Suprapubic skin (tissue), 4 donors: Measurements from ENCODE around the gene PCDHB11.
"Not testable (repeated sequence)": the region's sequence is repeated elsewhere in the genome, so short reads cannot be mapped to it uniquely, and the experiment has no call there.

Experiments used
- EP300 ChIP-seq: sonication (generic); formaldehyde crosslinking; IDR thresholded peaks from one replicate; pipeline ENCODE4 v1.6.1; 2017; ENCODE audit warnings: antibody characterized with exemption
- POLR2A ChIP-seq, 2 donors: fragments of 450-650 bp; IDR thresholded peaks; one replicate each; pipeline ENCODE4 v1.6.1; 2017; ENCODE audit warnings: antibody characterized with exemption in 2 of 2, mild to moderate bottlenecking in 2 of 2, moderate library complexity in 2 of 2
- POLR2AphosphoS5 ChIP-seq, 3 donors: sonication (generic); formaldehyde crosslinking; IDR thresholded peaks; one replicate each; pipeline ENCODE4 v1.6.1; 2017; ENCODE audit warnings: antibody characterized with exemption in 3 of 3
- TF ChIP-seq, protein P1 (sequence below), 2 donors: fragments of 200-600 bp in 1 of 2; fragments of 450-650 bp in 1 of 2; sonication (generic) in 1 of 2; IDR thresholded peaks; one replicate each; pipeline ENCODE4 v1.5.1; 2016 to 2019; ENCODE audit warnings: antibody characterized with exemption in 2 of 2, mild to moderate bottlenecking in 1 of 2, moderate library complexity in 1 of 2

- TF ChIP-seq, protein P1, sequence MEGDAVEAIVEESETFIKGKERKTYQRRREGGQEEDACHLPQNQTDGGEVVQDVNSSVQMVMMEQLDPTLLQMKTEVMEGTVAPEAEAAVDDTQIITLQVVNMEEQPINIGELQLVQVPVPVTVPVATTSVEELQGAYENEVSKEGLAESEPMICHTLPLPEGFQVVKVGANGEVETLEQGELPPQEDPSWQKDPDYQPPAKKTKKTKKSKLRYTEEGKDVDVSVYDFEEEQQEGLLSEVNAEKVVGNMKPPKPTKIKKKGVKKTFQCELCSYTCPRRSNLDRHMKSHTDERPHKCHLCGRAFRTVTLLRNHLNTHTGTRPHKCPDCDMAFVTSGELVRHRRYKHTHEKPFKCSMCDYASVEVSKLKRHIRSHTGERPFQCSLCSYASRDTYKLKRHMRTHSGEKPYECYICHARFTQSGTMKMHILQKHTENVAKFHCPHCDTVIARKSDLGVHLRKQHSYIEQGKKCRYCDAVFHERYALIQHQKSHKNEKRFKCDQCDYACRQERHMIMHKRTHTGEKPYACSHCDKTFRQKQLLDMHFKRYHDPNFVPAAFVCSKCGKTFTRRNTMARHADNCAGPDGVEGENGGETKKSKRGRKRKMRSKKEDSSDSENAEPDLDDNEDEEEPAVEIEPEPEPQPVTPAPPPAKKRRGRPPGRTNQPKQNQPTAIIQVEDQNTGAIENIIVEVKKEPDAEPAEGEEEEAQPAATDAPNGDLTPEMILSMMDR (IDR thresholded peaks at IDR 0.05) = not testable (repeated sequence)
- not testable (repeated sequence) for TF ChIP-seq POLR2AphosphoS5 (IDR thresholded peaks at IDR 0.05); POLR2A (IDR thresholded peaks at IDR 0.05); EP300
Observed at GRCh38 chr5:141151632-141152031, 47.8 kb upstream of the PCDHB11 start.
